NCI-H524 treated with DMSO at 0.1 percent for 48 hours (cell line): Measurements from ENCODE around the gene REPS1.
"Not testable (repeated sequence)": the region's sequence is repeated elsewhere in the genome, so short reads cannot be mapped to it uniquely, and the experiment has no call there.

Experiments used
- DNase-seq: peaks from one replicate; lab custom pipeline; 2025; lab: John Stamatoyannopoulos, UW

Gene REPS1

GRCh38 chr6:138970159-138970558 lies 17.9 kb downstream of the REPS1 start:
- no peak for DNase-seq

- no peak for DNase-seq
Observed at GRCh38 chr6:138966870-138967269, 21.2 kb downstream of the REPS1 start.

- no peak for DNase-seq
Observed at GRCh38 chr6:138965971-138966370, 22.1 kb downstream of the REPS1 start.

- no peak for DNase-seq
Observed at GRCh38 chr6:138965291-138965874, 22.7 kb downstream of the REPS1 start.

GRCh38 chr6:138964012-138964411 lies 24.0 kb downstream of the REPS1 start:
- DNase-seq: no peak

- no peak for DNase-seq
Observed at GRCh38 chr6:138963531-138963930, 24.5 kb downstream of the REPS1 start.

GRCh38 chr6:138963119-138963518 lies 24.9 kb downstream of the REPS1 start:
- DNase-seq: no peak

GRCh38 chr6:138959521-138959920 lies 28.5 kb downstream of the REPS1 start:
- DNase-seq: no peak

GRCh38 chr6:138958595-138958994 lies 29.5 kb downstream of the REPS1 start:
- DNase-seq: no peak

GRCh38 chr6:138957903-138958302 lies 30.1 kb downstream of the REPS1 start:
- no peak for DNase-seq

GRCh38 chr6:138957484-138957883 lies 30.6 kb downstream of the REPS1 start:
- DNase-seq: no peak

GRCh38 chr6:138956244-138956924 lies 31.7 kb downstream of the REPS1 start:
- DNase-seq: no peak

- no peak for DNase-seq
Observed at GRCh38 chr6:138955262-138955661, 32.8 kb downstream of the REPS1 start.

- DNase-seq: no peak
Observed at GRCh38 chr6:138953451-138953850, 34.6 kb downstream of the REPS1 start.

GRCh38 chr6:138948546-138949179 lies 39.4 kb downstream of the REPS1 start:
- no peak for DNase-seq

GRCh38 chr6:138948004-138948403 lies 40.0 kb downstream of the REPS1 start:
- DNase-seq: no peak

- no peak for DNase-seq
Observed at GRCh38 chr6:138945354-138945753, 42.7 kb downstream of the REPS1 start.

GRCh38 chr6:138944412-138944811 lies 43.6 kb downstream of the REPS1 start:
- no peak for DNase-seq

- DNase-seq: no peak
Observed at GRCh38 chr6:138943089-138943625, 44.9 kb downstream of the REPS1 start.

GRCh38 chr6:138936873-138937272 lies 51.2 kb downstream of the REPS1 start:
- not testable (repeated sequence) for DNase-seq

- DNase-seq: no peak
Observed at GRCh38 chr6:138931660-138932059, 56.4 kb downstream of the REPS1 start.

- no peak for DNase-seq
Observed at GRCh38 chr6:138926579-138926978, 61.5 kb downstream of the REPS1 start.

GRCh38 chr6:138925806-138926205 lies 62.2 kb downstream of the REPS1 start:
- DNase-seq: no peak
